Measurements from ENCODE around the gene SLC7A14.
A peak's percentile ranks its signal among the peaks of the same experiment; 100 is the strongest.
"Not testable (repeated sequence)": the region's sequence is repeated elsewhere in the genome, so short reads cannot be mapped to it uniquely, and the experiment has no call there.

Gene SLC7A14

GRCh38 chr3:170593634-170594033, 7.8 kb upstream of the SLC7A14 start:
- DNase-seq: no peak

- DNase-seq: no peak
Observed at GRCh38 chr3:170589113-170589512, 3.2 kb upstream of the SLC7A14 start.

GRCh38 chr3:170585008-170585936, 603 bp downstream of the SLC7A14 start:
- no peak for DNase-seq

GRCh38 chr3:170584585-170585007, 1.3 kb downstream of the SLC7A14 start:
- DNase-seq: peak; percentile 35 to 72 (median 58)

GRCh38 chr3:170579646-170580045, 6.2 kb downstream of the SLC7A14 start:
- no peak for DNase-seq

- peak in 2 of 4 experiments; percentile 21 to 29 for DNase-seq
Observed at GRCh38 chr3:170572665-170573253, 13.1 kb downstream of the SLC7A14 start.

GRCh38 chr3:170567598-170567997, 18.3 kb downstream of the SLC7A14 start:
- not testable (repeated sequence) for DNase-seq

- no peak for DNase-seq
Observed at GRCh38 chr3:170566413-170566812, 19.5 kb downstream of the SLC7A14 start.

- DNase-seq: peak in 3 of 4 experiments; percentile 33 to 42 (median 37)
Observed at GRCh38 chr3:170565495-170565894, 20.4 kb downstream of the SLC7A14 start.

GRCh38 chr3:170564664-170565063, 21.2 kb downstream of the SLC7A14 start:
- DNase-seq: no peak

- DNase-seq: peak in 3 of 4 experiments; percentile 2 to 18 (median 8)
Observed at GRCh38 chr3:170563712-170564423, 22.0 kb downstream of the SLC7A14 start.

GRCh38 chr3:170562080-170562479, 23.8 kb downstream of the SLC7A14 start:
- DNase-seq: no peak

- DNase-seq: no peak
Observed at GRCh38 chr3:170560717-170561382, 25.0 kb downstream of the SLC7A14 start.

- DNase-seq: peak in 2 of 4 experiments; percentile 3 to 9
Observed at GRCh38 chr3:170560296-170560695, 25.6 kb downstream of the SLC7A14 start.

GRCh38 chr3:170558427-170558826, 27.4 kb downstream of the SLC7A14 start:
- DNase-seq: no peak

GRCh38 chr3:170555329-170555728, 30.5 kb downstream of the SLC7A14 start:
- no peak for DNase-seq

GRCh38 chr3:170553788-170554757, 31.8 kb downstream of the SLC7A14 start:
- no peak for DNase-seq

GRCh38 chr3:170551252-170551651, 34.6 kb downstream of the SLC7A14 start:
- DNase-seq: no peak

- DNase-seq: no peak
Observed at GRCh38 chr3:170542704-170543103, 43.2 kb downstream of the SLC7A14 start.

- DNase-seq: no peak
Observed at GRCh38 chr3:170539897-170540296, 46.0 kb downstream of the SLC7A14 start.

- no peak for DNase-seq
Observed at GRCh38 chr3:170536712-170537111, 49.2 kb downstream of the SLC7A14 start.

Data from suppressor macrophage (primary cell).